ENCODE results near the gene HOXC9. TPM values are rescaled to one million over a fixed set of nuclear protein-coding genes. Genes with fewer than 3 reads are reported as not detected.

Gene HOXC9
- total and polyA plus RNA-seq, 9 of the 15 experiments (the other 6 are each of a cell fraction or from before 2014, with no cell fraction given) = 1.1 to 10.5 (median 9.3) TPM

GRCh38 chr12:53961025-53961761 is 38.8 kb upstream of the HOXC9 start:
- Histone ChIP-seq H3K4me2 (ENCODE audit: insufficient read depth, low read length) (no peak overlapping the region), H3K9me3 (replicated peaks; ENCODE audit: control insufficient read depth, insufficient read depth, low read depth, low read length) (no peaks in the 10 kb centered on the region), H3K4me1 (replicated peaks in 1 of 2; ENCODE audit: control insufficient read depth in 2 of 2, insufficient read depth in 2 of 2, low read length in 2 of 2) (peaks cover 0 to 18% of the 10 kb centered on the region in 2 experiments; a peak in 4 of 5 replicates), H3K9ac (ENCODE audit: insufficient read depth in 1 of 2, low read depth in 2 of 2, low read length in 2 of 2) (no peak overlapping the region; a peak in 1 of 4 replicates), H3K27ac (ENCODE audit: extremely low read depth, low read depth, low read length) (no peak overlapping the region), H3K36me3 (ENCODE audit: control insufficient read depth, insufficient read depth, low read length) (no peaks in the 10 kb centered on the region), H3K79me2 (ENCODE audit: control insufficient read depth, insufficient read depth, low read length) (no peaks in the 10 kb centered on the region), H4K20me1 (replicated peaks; ENCODE audit: control insufficient read depth, insufficient read depth, low read length) (0 out of 2 replicates have a peak, but pooled peaks cover 19% of the 10 kb centered on the region), H3K4me3 (no peak overlapping the region), H3K27me3 (ENCODE audit: control insufficient read depth in 2 of 2, insufficient read depth in 2 of 2, low read length in 2 of 2) (peaks cover 61 to 79% of the 10 kb centered on the region in 2 experiments), H3K9me1 (ENCODE audit: control insufficient read depth, insufficient read depth, low read length) (no peaks in the 10 kb centered on the region), H2AFZ (ENCODE audit: low read depth, low read length) (no peak overlapping the region)
- in situ Hi-C loops (cut with MboI) = no loop called here
- ATAC-seq (peak; percentile 66), DNase-seq (ENCODE audit: extremely low read depth in 1 of 4, low spot score in 3 of 4) (peak in 2 of 4 experiments; percentile 33), FAIRE-seq (no peak)
- intact Hi-C loops (cut with micrococcal nuclease) = no loop called here
- no TSS peak for BruUV-seq (replicated peaks)
- ChIA-PET CTCF (ENCODE audit: low intra/inter-chr PET ratio) (no interaction called here), POLR2A (interaction anchor here (0.6 kb wide), 1 partner anchor 125 kb away, joined by 3 read pairs; no protein-coding TSS in a partner anchor)
- TF ChIP-seq RAD21 (CRISPR knock-in tag; conservative IDR thresholded peaks at IDR 0.05 in 1 of 2, IDR thresholded peaks at IDR 0.05 in 1 of 2) = 0 out of 4 replicates have a peak, but pooled peaks of 1 of the 2 experiments have one; percentile 14
- peak in 1 of 3 experiments; percentile 28; a peak in 2 of 6 replicates for TF ChIP-seq CTCF (IDR thresholded peaks at IDR 0.05 in 2 of 3, conservative IDR thresholded peaks at IDR 0.05 in 1 of 3; ENCODE audit: insufficient read depth in 2 of 3, low read depth in 1 of 3, low read length in 3 of 3)
- no peak for TF ChIP-seq E2F4 (CRISPR knock-in tag; IDR thresholded peaks at IDR 0.05; ENCODE audit: low read depth)
- TF ChIP-seq ZSCAN32 (CRISPR knock-in tag; IDR thresholded peaks at IDR 0.05) = no peak
- 18% methylated on average over 39 of the region's 72 CpGs for WGBS (ENCODE audit: insufficient coverage, low coverage, missing lambda C conversion rate)
